Activated CD4-positive, alpha-beta T cell treated with anti-CD3 and anti-CD28 coated beads for 4 hours (primary cell): ENCODE results near the gene PRKN.

Source experiments
- DNase-seq, 2 donors: peaks; one replicate each; pipeline ENCODE4 v3.0.0-alpha.2; 2020

Gene PRKN

GRCh38 chr6:162157167-162157870, 570.2 kb downstream of the PRKN start:
- no peak for DNase-seq

- DNase-seq: no peak
Measured at GRCh38 chr6:162156146-162156545, 571.4 kb downstream of the PRKN start.

DNA sequence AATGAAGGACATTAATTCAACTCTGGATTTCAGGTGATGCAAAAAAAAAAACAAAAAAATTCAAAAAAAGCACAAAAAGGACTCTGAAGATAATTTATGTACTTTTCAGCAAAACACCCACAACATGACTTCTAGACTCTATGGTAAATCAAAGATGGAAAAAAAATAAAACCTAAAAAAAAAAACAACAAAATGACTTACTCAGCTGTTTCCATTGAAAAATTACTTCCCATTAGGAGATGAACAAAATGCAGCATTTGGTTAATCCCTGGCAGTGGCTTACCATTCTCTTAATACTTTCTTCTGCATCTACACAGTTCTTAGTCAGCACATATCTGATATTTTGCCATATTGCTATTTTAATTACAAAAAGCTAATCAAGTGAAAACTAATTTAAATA, 572.6 kb downstream of the PRKN start:
- no peak for DNase-seq

DNA sequence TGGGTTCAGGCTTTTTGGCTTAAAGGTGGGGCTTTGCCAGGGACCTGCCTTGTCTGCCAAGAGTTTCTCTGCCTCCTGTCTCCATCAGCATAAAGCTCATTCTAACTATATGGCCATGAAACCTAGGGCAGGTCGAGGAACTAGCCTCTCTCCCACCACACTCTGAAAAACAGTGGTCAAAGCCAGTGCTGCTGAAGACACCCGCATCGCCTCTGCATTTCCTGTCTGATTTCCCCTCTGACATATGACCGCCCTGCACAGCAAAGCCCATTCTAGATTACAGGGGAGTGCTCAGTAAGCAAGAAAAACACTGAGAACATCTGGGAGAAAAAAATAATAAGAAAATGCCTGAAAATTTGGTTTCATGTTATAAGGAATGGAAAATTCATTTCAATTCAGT, 573.6 kb downstream of the PRKN start:
- DNase-seq: no peak

GRCh38 chr6:162153120-162153519, 574.4 kb downstream of the PRKN start:
- no peak for DNase-seq

GRCh38 chr6:162151021-162151665, 576.4 kb downstream of the PRKN start:
- DNase-seq: no peak

DNA sequence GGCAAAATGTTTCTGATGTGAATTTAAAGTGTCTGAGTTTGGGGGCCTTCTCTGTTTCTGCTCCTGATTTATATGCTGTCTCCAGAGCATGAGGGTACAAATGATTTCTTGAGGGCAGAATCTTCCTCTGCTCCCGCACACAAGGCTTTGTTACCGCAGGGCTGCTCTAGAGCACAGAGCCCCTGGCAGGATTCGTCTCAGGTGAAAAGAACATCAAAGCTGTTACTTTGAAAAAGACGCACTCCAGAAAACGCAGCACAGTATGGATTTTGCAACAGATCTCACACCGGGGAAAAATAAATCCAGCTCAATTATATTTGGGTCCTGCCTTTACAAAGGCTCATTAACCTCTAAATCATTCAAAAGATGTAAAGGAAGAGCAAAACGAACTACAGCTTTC, 577.3 kb downstream of the PRKN start:
- DNase-seq: no peak

- DNase-seq: no peak
Measured at GRCh38 chr6:162149786-162150185, 577.8 kb downstream of the PRKN start.

DNA sequence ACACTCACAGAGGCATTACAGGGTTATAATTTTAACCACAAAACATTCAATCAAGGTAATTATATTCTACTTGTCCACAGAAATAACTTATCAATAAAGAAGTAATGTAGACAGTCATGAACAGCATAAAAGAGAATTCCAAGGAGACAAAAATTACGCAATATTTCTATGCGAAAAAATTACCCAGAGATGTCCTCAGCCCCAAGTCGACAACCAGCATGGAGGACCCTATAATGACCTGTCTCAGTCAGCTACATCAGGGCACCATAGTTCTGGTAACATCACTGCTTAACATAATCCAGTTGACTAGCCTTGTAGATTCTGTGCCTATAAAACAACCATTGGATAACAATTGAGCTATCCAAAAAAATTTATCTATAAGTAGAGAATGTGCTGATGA, 579.8 kb downstream of the PRKN start:
- no peak for DNase-seq

GRCh38 chr6:162147281-162147680, 580.3 kb downstream of the PRKN start:
- no peak for DNase-seq

- DNase-seq: no peak
Measured at GRCh38 chr6:162140251-162140852, 587.2 kb downstream of the PRKN start.

DNA sequence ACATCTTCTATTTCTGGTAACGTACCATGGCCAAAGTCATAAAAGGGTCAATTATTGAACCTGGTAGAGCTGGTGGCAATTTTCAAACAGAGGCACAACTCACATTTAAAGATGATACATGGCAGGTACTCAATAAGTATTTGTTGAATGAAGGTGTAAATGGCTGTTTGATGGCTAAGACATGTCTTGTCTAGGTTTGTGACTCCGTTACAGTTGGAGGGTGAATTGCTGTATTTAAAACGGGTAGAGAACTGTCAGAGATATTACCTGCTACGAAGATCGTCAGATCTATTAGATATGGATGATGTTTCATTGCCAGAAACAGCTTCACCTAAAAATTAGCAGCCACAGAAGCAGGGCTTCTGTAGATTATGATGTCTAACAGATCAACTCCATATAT, 601.9 kb downstream of the PRKN start:
- no peak for DNase-seq

DNA sequence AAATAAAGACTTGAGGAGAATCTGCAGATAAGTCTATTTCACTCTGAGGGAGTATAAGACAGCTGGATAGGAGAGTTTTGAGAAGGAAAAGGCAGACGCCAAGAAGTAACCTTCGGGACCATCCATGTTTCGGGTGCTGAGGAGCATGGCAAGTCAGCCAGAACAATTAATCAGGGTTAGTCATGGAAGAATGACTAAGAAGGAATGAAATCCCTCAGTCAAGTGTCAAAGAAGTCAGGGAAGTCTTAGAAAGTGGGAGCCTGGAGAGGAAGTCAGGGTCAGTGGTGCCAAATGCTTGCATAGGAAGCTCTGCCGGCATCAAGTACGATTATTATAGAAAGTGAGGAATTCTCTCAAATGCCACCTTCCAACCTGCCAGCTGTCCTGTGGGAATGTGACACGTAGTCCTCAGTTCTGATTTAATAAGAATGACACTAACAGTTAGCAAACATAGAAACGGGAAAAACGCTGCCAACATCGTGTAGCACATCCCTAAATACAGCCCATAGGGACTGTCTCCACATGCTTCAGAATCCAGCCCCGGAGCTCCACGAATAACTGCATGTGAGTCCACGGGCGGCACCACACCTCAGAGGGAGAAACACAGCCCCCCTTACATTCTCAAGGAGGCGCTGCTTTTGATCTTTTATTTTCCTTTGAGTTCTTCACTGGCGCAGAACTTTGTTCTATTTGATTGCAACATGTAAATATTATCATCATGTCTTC, 602.7 kb downstream of the PRKN start:
- DNase-seq: no peak

DNA sequence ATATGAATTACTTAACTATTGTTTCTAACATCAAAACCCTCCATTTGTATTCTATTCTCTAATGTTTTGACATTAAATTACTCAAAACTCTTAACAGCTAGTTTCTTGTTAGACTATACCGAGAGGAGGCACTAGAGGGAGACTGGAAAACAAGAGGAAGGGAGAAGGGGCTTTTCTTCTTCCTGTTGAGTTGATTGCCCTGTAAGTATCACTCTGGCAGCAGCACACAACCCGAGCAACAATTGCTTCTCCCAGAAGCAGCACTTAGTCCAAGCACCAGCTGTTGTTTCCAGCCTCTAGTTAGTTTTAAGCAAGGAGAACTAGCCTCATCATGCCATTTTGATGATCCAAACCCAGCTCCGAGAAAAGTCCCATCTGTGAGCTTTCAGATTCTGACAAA, 603.8 kb downstream of the PRKN start:
- no peak for DNase-seq

DNA sequence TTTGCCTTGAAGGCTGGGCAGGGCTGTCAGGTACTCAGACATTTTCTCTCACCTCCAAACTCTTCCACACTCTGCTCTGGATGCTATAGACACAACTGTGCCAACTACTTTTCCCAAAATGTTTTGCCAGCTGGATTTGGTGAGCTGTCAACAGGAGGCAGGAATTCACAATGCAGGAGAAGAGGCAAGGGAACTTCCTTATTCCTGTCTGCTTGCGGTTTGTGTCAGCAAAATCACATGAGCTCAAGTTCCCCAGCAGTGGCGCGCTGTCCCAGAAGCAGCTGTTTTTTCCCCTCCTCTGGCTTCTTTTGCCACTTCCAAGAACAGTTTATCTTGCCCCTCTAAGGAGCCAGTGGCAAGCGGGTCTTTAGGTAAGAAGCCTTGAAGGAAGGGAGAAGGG, 608.2 kb downstream of the PRKN start:
- no peak for DNase-seq

DNA sequence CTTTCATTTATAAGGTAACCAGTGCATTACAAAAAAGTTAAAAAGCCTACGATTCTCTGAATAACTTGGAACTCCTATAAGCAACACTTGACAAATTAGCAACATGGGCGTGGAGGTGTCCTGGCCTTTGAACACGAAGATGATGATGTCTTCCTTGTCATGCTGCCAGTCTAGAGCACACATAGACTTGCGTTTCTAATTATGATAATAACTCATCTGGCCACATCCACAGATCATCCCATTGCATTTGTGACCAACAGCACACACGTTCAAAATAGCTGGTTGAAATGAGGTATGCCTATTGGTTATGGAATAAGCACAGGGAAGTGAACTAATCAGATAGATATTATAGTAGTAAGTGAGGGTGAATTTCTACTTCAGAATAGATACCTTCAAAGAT, 608.9 kb downstream of the PRKN start:
- no peak for DNase-seq

DNA sequence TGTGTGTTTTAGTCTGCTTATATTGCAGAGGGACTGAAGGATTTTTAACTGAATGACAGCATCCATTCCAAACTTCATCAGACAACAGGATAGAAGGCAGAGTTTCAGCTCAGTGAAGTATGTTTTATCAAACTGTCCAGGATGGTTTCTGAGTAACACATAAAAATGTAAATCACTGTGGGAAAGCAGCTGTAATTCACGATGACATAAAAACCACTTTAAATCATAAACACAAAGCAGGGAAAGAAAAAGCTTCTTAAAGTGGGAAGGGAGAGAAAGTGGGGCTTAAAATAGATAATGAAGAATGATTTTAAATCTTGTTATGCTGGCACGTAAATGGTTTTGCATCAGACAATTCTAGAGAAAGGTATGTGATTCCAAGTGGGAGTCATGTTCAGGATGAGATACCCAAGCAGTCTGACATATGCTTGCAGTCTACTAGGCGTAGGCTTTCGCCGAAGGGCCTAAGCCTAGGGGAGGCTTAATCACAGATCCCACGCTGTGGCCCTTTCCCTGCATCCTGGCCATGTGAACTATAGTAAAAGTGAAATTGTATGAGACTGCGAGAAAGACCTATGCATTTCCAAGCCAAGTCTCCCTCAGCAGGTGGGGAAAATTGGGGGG, 610.6 kb downstream of the PRKN start:
- DNase-seq: no peak

GRCh38 chr6:162109480-162110050, 618.0 kb downstream of the PRKN start:
- DNase-seq: no peak

GRCh38 chr6:162108041-162108440, 619.5 kb downstream of the PRKN start:
- no peak for DNase-seq

- DNase-seq: no peak
Measured at GRCh38 chr6:162100096-162100495, 627.5 kb downstream of the PRKN start.

DNA sequence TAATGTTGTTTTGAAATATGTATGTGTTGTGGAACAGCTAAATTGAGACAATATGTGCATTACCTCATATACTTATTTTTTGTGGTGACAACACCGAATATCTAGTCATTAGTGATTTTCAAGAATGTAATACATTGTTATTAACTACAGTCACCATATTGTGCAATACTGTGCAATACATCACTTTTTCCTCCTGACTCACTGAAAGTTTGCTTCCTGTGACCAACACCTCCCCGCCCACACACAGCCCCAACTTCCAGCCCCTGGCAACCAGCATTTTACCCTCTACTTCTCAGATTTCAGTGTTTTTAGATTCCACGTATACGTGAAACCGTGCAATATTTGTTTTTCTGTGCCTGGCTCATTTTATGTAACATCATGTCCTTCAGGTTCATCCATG, 627.9 kb downstream of the PRKN start:
- peak in 1 of 2 donors; percentile 12 for DNase-seq

DNA sequence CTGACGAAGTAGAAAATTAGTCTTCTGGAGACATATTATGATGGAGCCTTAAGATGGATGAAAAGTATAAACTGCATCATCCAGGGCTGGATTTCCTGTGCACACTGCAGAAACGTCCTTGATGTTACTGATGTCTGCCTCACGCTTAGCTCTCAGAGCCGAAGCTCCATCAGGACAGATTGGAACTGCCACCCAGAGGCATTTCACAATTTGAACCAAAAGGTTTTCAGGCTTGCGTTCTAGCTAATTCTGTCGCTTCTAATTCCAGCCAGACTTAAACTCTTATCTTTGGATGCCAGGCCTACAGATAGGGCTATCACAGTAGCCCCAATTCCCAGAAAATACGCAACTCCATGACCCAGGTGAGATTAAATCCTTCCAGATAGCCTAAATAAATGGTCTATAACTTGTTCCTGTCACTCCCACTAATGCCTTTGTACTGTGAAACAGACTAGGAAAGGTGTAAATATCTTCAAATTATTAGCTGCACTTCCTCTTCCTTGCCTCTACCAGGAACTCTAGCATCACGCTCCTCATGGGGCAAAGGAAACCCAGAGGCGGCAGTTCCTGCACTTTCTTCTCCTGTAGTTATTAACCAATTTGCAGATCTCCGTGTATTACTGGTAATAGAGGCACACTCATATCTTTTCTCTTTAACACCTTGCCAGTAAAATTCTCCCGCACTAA, 634.6 kb downstream of the PRKN start:
- DNase-seq: no peak
